IMR-90 (cell line): ENCODE results near the gene GSN. TPM values are rescaled to one million over a fixed set of nuclear protein-coding genes. Genes with fewer than 3 reads are reported as not detected.
A peak's percentile ranks its signal among the peaks of the same experiment; 100 is the strongest.

Experiments
- ATAC-seq: fragments of 200-7000 bp; cut with Tn5 transposase; 2 replicates; pipeline ENCODE4 v1.9.1; 2020; ENCODE audit warnings: low read depth, mild to moderate bottlenecking, moderate library complexity
- BruUV-seq: library from RNA; stranded (reverse); fragments of 400-500 nt; replicated peaks from 2 replicates; lab custom pipeline; 2021; lab: Mats Ljungman, UMichigan
- CTCF ChIA-PET: fragments of 300-600 bp; formaldehyde crosslinking; extraction: SDS; loops from one replicate; lab custom pipeline; 2021; ENCODE audit warnings: antibody characterized with exemption; lab: Yijun Ruan, JAX
- POLR2A ChIA-PET: fragments of 300-600 bp; sonication (Branson Sonifier 250); formaldehyde crosslinking; loops from one replicate; lab custom pipeline; 2022; ENCODE audit warnings: antibody characterized with exemption; ENCODE audit not compliant: unreplicated experiment; lab: Charles Lee
- DNase-seq: peaks from one replicate; pipeline ENCODE4 v3.0.0; 2013
- H2AFZ ChIP-seq: replicated peaks from 2 replicates; pipeline ENCODE3; 2013; ENCODE audit warnings: low read length, mild to moderate bottlenecking; ENCODE audit not compliant: poor library complexity
- H2AK5ac ChIP-seq: 2 replicates; pipeline ENCODE4 v1.6.1; 2013; ENCODE audit warnings: low read depth, low read length, inconsistent platforms
- H2AK9ac ChIP-seq: replicated peaks from 2 replicates; pipeline ENCODE3; 2013; ENCODE audit warnings: mild to moderate bottlenecking, low read depth, low read length, moderate library complexity; ENCODE audit not compliant: poor library complexity
- H2BK120ac ChIP-seq: 2 replicates; pipeline ENCODE4 v1.6.1; 2013; ENCODE audit warnings: low read depth, low read length, inconsistent platforms
- H2BK15ac ChIP-seq: 3 replicates; pipeline ENCODE4 v1.6.1; 2013; ENCODE audit warnings: low read depth, low read length, inconsistent platforms
- H2BK20ac ChIP-seq: 2 replicates; pipeline ENCODE4 v1.6.1; 2013; ENCODE audit warnings: low read depth, mild to moderate bottlenecking, inconsistent platforms, low read length, moderate library complexity
- H2BK5ac ChIP-seq: 2 replicates; pipeline ENCODE4 v1.6.1; 2013; ENCODE audit warnings: mild to moderate bottlenecking, low read depth, low read length, inconsistent platforms; ENCODE audit not compliant: poor library complexity, severe bottlenecking
- H3K14ac ChIP-seq: replicated peaks from 2 replicates; pipeline ENCODE4 v1.6.1; 2013; ENCODE audit warnings: low read depth, low read length, inconsistent platforms
- H3K18ac ChIP-seq: 2 replicates; pipeline ENCODE4 v1.6.1; 2013; ENCODE audit warnings: low read depth, low read length, control low read depth
- H3K23ac ChIP-seq: 2 replicates; pipeline ENCODE4 v1.6.1; 2013; ENCODE audit warnings: low read depth, low read length, inconsistent platforms
- H3K27ac ChIP-seq: 2 replicates; pipeline ENCODE4 v1.5.1; 2013; ENCODE audit warnings: mild to moderate bottlenecking, control low read depth, low read length; ENCODE audit not compliant: insufficient read depth
- H3K27me3 ChIP-seq: 2 replicates; pipeline ENCODE4 v1.6.1; 2013; ENCODE audit warnings: low read length; ENCODE audit not compliant: control insufficient read depth, insufficient read depth
- H3K36me3 ChIP-seq: 2 replicates; pipeline ENCODE4 v1.6.1; 2013; ENCODE audit warnings: low read length, mixed read lengths; ENCODE audit not compliant: control insufficient read depth, insufficient read depth
- H3K4ac ChIP-seq: 2 replicates; pipeline ENCODE4 v1.6.1; 2013; ENCODE audit warnings: low read depth, low read length, inconsistent platforms
- H3K4me1 ChIP-seq: 2 replicates; pipeline ENCODE4 v1.6.1; 2013; ENCODE audit warnings: low read length, mixed read lengths; ENCODE audit not compliant: control insufficient read depth, insufficient read depth
- H3K4me2 ChIP-seq: 2 replicates; pipeline ENCODE4 v1.6.1; 2013; ENCODE audit warnings: low read depth, mild to moderate bottlenecking, control low read depth, low read length, moderate library complexity
- H3K4me3 ChIP-seq: 2 replicates; pipeline ENCODE4 v1.5.1; 2013; ENCODE audit warnings: low read depth, mild to moderate bottlenecking, control low read depth, low read length, moderate library complexity; ENCODE audit not compliant: insufficient read depth
- H3K56ac ChIP-seq: 2 replicates; pipeline ENCODE4 v1.6.1; 2013; ENCODE audit warnings: low read length, inconsistent platforms; ENCODE audit not compliant: insufficient read depth; ENCODE audit errors: extremely low read depth
- H3K79me1 ChIP-seq, 2 experiments: 2 replicates each; pipeline ENCODE4 v1.6.1; 2013; ENCODE audit warnings: low read length in 2 of 2, inconsistent platforms in 1 of 2, low read depth in 1 of 2
- H3K9ac ChIP-seq: 2 replicates; pipeline ENCODE4 v1.6.1; 2013; ENCODE audit warnings: low read depth, low read length, control low read depth
- H3K9me1 ChIP-seq: 2 replicates; pipeline ENCODE4 v1.6.1; 2013; ENCODE audit warnings: low read length, inconsistent platforms; ENCODE audit not compliant: insufficient read depth
- H3K9me3 ChIP-seq: 2 replicates; pipeline ENCODE4 v1.6.1; 2013; ENCODE audit warnings: low read length; ENCODE audit not compliant: control insufficient read depth, insufficient read depth
- H4K20me1 ChIP-seq: 2 replicates; pipeline ENCODE4 v1.6.1; 2013; ENCODE audit warnings: low read length, inconsistent platforms; ENCODE audit not compliant: insufficient read depth
- H4K5ac ChIP-seq: 2 replicates; pipeline ENCODE4 v1.6.1; 2013; ENCODE audit warnings: mild to moderate bottlenecking, low read depth, low read length, control low read depth
- H4K8ac ChIP-seq, 2 experiments: 2 replicates each; pipeline ENCODE4 v1.6.1; 2013; ENCODE audit warnings: low read depth in 2 of 2, low read length in 2 of 2, control low read depth in 1 of 2, inconsistent platforms in 1 of 2
- H4K91ac ChIP-seq: 2 replicates; pipeline ENCODE4 v1.6.1; 2013; ENCODE audit warnings: low read depth, low read length, inconsistent platforms; ENCODE audit not compliant: insufficient read depth
- BHLHE40 ChIP-seq: fragments of 150-350 bp; IDR thresholded peaks from 2 replicates; pipeline ENCODE4 v1.6.1; 2016; ENCODE audit warnings: mild to moderate bottlenecking, low read depth, low read length
- CEBPB ChIP-seq: IDR thresholded peaks from 2 replicates; pipeline ENCODE4 v1.6.1; 2012; ENCODE audit warnings: low read depth, low read length, improper control_type of control experiment
- CHD1 ChIP-seq: IDR thresholded peaks from 2 replicates; pipeline ENCODE4 v1.6.1; 2012; ENCODE audit warnings: low read depth, low read length, improper control_type of control experiment
- FOS ChIP-seq: fragments of 150-350 bp; IDR thresholded peaks from 2 replicates; pipeline ENCODE4 v1.6.1; 2016; ENCODE audit warnings: low read depth, low read length
- MAZ ChIP-seq: IDR thresholded peaks from 2 replicates; pipeline ENCODE4 v1.6.1; 2012; ENCODE audit warnings: low read depth, mild to moderate bottlenecking, low read length, improper control_type of control experiment, moderate library complexity, borderline replicate concordance
- MXI1 ChIP-seq: IDR thresholded peaks from 2 replicates; pipeline ENCODE4 v1.6.1; 2012; ENCODE audit warnings: low read depth, mild to moderate bottlenecking, low read length, moderate library complexity, borderline replicate concordance
- NFE2L2 ChIP-seq: fragments of 150-350 bp; IDR thresholded peaks from 2 replicates; pipeline ENCODE4 v1.6.1; 2016; ENCODE audit warnings: low read depth, mild to moderate bottlenecking, low read length
- POLR2A ChIP-seq: IDR thresholded peaks from 2 replicates; pipeline ENCODE4 v1.6.1; 2012; ENCODE audit warnings: mild to moderate bottlenecking, low read depth, low read length
- RAD21 ChIP-seq: IDR thresholded peaks from 2 replicates; pipeline ENCODE4 v1.6.1; 2012; ENCODE audit warnings: low read length, improper control_type of control experiment
- RCOR1 ChIP-seq: IDR thresholded peaks from 2 replicates; pipeline ENCODE4 v1.6.1; 2012; ENCODE audit warnings: mild to moderate bottlenecking, low read length, improper control_type of control experiment; ENCODE audit not compliant: insufficient replicate concordance
- RFX5 ChIP-seq: IDR thresholded peaks from 2 replicates; pipeline ENCODE4 v1.8.0; 2012; ENCODE audit warnings: low read depth, mild to moderate bottlenecking, low read length, moderate library complexity
- SMC3 ChIP-seq: fragments of 150-350 bp; IDR thresholded peaks from 2 replicates; pipeline ENCODE4 v1.6.1; 2016; ENCODE audit warnings: low read depth, mild to moderate bottlenecking, antibody characterized with exemption, low read length, moderate library complexity
- WGBS, 2 experiments: methylation state at CpG; one replicate each; pipeline versions ENCODE4 v1.1.5 to v1.1.7; 2013; ENCODE audit warnings: missing lambda C conversion rate in 2 of 2; ENCODE audit not compliant: insufficient read length in 1 of 2; ENCODE audit errors: extremely low coverage in 2 of 2; 5-methylcytosine and 5-hydroxymethylcytosine counted together
- dilution Hi-C: fragments of 300-500 bp; cut with HindIII; formaldehyde crosslinking; loops from one replicate; pipeline ENCODE4 v1.14.3; 2018; ENCODE audit warnings: low sequenced_read_pairs; ENCODE audit not compliant: unreplicated experiment
- in situ Hi-C: fragments of 300-500 bp; cut with MboI; formaldehyde crosslinking; loops from 3 replicates; pipeline ENCODE4 v1.14.3; 2019; ENCODE audit warnings: low sequenced_read_pairs, inconsistent platforms, mixed read lengths
- intact Hi-C: fragments of 100-400 bp; cut with micrococcal nuclease; formaldehyde crosslinking; loops from 2 replicates; pipeline ENCODE4 v1.10.0; 2022
- polyA plus RNA-seq, 3 experiments: library from polyadenylated mRNA; depleted of rRNA; stranded (reverse); fragments of >200 nt; gene quantifications; 2 replicates each; pipeline ENCODE4 v1.2.3, GENCODE V29; 2012; ENCODE audit warnings: low replicate concordance in 1 of 3
- total RNA-seq: library from RNA; depleted of rRNA; stranded (reverse); fragments of >200 nt; gene quantifications from 2 replicates; pipeline ENCODE4 v1.2.3, GENCODE V29; 2012
- TF ChIP-seq, protein P1 (sequence below): fragments of 150-350 bp; IDR thresholded peaks from 2 replicates; pipeline ENCODE4 v1.6.1; 2017; ENCODE audit warnings: mild to moderate bottlenecking, antibody characterized with exemption, low read length, low read depth
- TF ChIP-seq, protein P2 (sequence below): conservative IDR thresholded peaks from 2 replicates; pipeline ENCODE4 v1.5.1; 2012; ENCODE audit warnings: mild to moderate bottlenecking, low read depth, low read length, improper control_type of control experiment
- TF ChIP-seq, protein P3 (sequence below): fragments of 150-350 bp; IDR thresholded peaks from 2 replicates; pipeline ENCODE4 v1.6.1; 2016; ENCODE audit warnings: low read depth, mild to moderate bottlenecking, low read length, moderate library complexity, borderline replicate concordance

Gene GSN
- total and polyA plus RNA-seq, 2 of the 4 experiments (the other 2 are of a cell fraction) = 495 to 547 TPM

DNA sequence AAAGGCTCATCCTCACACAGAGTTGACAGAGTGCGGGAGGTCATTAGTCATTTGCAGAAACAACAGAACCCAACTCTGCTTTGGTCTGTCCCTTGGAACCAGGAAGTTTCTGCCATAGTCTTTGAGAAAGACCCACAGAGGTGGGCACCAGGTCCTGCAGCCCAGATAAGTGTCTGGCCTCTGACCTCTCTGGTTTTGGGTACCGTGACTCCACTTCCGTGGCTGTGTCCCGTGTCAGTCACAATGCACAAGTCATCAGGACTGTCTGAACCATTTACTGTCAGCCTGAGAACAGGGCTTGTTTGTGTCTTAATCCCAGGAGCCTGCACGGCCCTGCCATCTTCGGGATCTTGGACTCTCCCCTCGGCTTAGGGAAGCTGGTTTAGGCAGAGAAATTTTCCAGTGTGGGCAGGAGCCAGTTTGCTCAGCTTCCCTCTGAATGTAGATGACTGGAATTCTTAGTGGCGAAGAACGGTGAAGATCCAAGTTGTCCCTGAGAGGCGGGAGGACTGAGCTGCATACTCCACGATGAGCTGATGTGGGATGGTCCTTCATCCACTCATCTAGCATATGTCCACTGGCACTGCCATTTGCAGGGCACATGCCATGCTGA is 11.9 kb downstream of the GSN start:
- peak overlapping the region; percentile 69; the same call in 1 of the 2 replicates for H2BK20ac ChIP-seq
- no peak overlapping the region for H2AFZ ChIP-seq
- dilution Hi-C loops (no loop called here), in situ Hi-C loops (no loop called here), intact Hi-C loops (loop anchor here (2.0 kb wide), 2 partner anchors 41 to 67 kb away; no protein-coding TSS in a partner anchor)
- H4K91ac ChIP-seq = peak overlapping the region; percentile 83
- H3K79me1 ChIP-seq = peaks cover 44 to 82% of the 10 kb centered on the region in 2 experiments
- peaks cover 25% of the 10 kb centered on the region for H3K36me3 ChIP-seq
- H3K9me1 ChIP-seq = peaks cover 49% of the 10 kb centered on the region
- ChIA-PET POLR2A (interaction anchor here (0.6 kb wide), 1 partner anchor 56 kb away, joined by 4 read pairs; no protein-coding TSS in a partner anchor), CTCF (interaction anchor here (0.6 to 0.7 kb wide), 2 partner anchors 36 to 96 kb away, joined by 3 read pairs; no protein-coding TSS in a partner anchor)
- no peaks in the 10 kb centered on the region for H3K27me3 ChIP-seq
- H3K14ac ChIP-seq = peak overlapping the region; percentile 88
- peak overlapping the region; percentile 97 for H2BK5ac ChIP-seq
- no peak for DNase-seq
- H2AK5ac ChIP-seq = peak overlapping the region; percentile 81
- H4K8ac ChIP-seq = peak overlapping the region; percentile 51 to 64; a peak in 2 of 4 replicates
- WGBS, 2 experiments = 100% methylated on average over 2 of the region's 11 CpGs; no CpG with 5 or more reads in 1 of the 2 experiments
- no TSS peak for BruUV-seq
- H3K9me3 ChIP-seq = no peaks in the 10 kb centered on the region
- peaks cover 48% of the 10 kb centered on the region for H3K4me1 ChIP-seq
- peak overlapping the region; percentile 56 for H2AK9ac ChIP-seq
- H4K5ac ChIP-seq = no peak overlapping the region; the same call in none of the 2 replicates
- peaks cover 18% of the 10 kb centered on the region for H4K20me1 ChIP-seq
- H2BK120ac ChIP-seq = peak overlapping the region; percentile 81; the same call in 1 of the 2 replicates
- peak overlapping the region; percentile 70 for H3K23ac ChIP-seq
- H3K27ac ChIP-seq = peak overlapping the region; percentile 87; the same call in 1 of the 2 replicates
- H3K56ac ChIP-seq = no peak overlapping the region
- peak overlapping the region; percentile 10 for H2BK15ac ChIP-seq
- ATAC-seq = no peak
- H3K4ac ChIP-seq = peak overlapping the region; percentile 98
- H3K9ac ChIP-seq = no peak overlapping the region
- H3K4me3 ChIP-seq = no peak overlapping the region
- peak overlapping the region; percentile 50 for H3K18ac ChIP-seq
- no peak overlapping the region for H3K4me2 ChIP-seq
- TF ChIP-seq RAD21 (no peak), MXI1 (no peak), FOS (no peak), CHD1 (no peak), RFX5 (no peak), POLR2A (no peak), NFE2L2 (no peak), RCOR1 (no peak), CEBPB (no peak), MAZ (no peak), BHLHE40 (no peak), SMC3 (no peak)
- TF ChIP-seq, protein P1, sequence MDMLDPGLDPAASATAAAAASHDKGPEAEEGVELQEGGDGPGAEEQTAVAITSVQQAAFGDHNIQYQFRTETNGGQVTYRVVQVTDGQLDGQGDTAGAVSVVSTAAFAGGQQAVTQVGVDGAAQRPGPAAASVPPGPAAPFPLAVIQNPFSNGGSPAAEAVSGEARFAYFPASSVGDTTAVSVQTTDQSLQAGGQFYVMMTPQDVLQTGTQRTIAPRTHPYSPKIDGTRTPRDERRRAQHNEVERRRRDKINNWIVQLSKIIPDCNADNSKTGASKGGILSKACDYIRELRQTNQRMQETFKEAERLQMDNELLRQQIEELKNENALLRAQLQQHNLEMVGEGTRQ = no peak
- TF ChIP-seq, protein P2, sequence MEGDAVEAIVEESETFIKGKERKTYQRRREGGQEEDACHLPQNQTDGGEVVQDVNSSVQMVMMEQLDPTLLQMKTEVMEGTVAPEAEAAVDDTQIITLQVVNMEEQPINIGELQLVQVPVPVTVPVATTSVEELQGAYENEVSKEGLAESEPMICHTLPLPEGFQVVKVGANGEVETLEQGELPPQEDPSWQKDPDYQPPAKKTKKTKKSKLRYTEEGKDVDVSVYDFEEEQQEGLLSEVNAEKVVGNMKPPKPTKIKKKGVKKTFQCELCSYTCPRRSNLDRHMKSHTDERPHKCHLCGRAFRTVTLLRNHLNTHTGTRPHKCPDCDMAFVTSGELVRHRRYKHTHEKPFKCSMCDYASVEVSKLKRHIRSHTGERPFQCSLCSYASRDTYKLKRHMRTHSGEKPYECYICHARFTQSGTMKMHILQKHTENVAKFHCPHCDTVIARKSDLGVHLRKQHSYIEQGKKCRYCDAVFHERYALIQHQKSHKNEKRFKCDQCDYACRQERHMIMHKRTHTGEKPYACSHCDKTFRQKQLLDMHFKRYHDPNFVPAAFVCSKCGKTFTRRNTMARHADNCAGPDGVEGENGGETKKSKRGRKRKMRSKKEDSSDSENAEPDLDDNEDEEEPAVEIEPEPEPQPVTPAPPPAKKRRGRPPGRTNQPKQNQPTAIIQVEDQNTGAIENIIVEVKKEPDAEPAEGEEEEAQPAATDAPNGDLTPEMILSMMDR = no peak
- TF ChIP-seq, protein P3, sequence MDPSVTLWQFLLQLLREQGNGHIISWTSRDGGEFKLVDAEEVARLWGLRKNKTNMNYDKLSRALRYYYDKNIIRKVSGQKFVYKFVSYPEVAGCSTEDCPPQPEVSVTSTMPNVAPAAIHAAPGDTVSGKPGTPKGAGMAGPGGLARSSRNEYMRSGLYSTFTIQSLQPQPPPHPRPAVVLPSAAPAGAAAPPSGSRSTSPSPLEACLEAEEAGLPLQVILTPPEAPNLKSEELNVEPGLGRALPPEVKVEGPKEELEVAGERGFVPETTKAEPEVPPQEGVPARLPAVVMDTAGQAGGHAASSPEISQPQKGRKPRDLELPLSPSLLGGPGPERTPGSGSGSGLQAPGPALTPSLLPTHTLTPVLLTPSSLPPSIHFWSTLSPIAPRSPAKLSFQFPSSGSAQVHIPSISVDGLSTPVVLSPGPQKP = no peak
